ENCODE data around the gene DLG3.

- no peak for TF ChIP-seq POLR2AphosphoS5 (IDR thresholded peaks at IDR 0.05; ENCODE audit: borderline replicate concordance, low read depth, low read length)
- TF ChIP-seq EZH2 (IDR thresholded peaks at IDR 0.05): no peak
- no peak for TF ChIP-seq FOXP2 (optimal IDR thresholded peaks at IDR 0.05; ENCODE audit: control extremely low read depth, extremely low read length, insufficient read depth)
Measured at GRCh38 chrX:70554948-70555347, 110.3 kb downstream of the DLG3 start.
